Prostate gland (tissue), 2 donors: ENCODE results near the gene NEURL1.

Experiments
- POLR2A ChIP-seq: fragments of 450-650 bp; IDR thresholded peaks from one replicate; pipeline ENCODE4 v1.6.1; 2016; ENCODE audit warnings: antibody characterized with exemption, mild to moderate bottlenecking
- TF ChIP-seq, protein P1 (sequence below), 4 experiments: fragments of 200-600 bp in 2 of 4; fragments of 450-650 bp in 2 of 4; sonication (generic) in 2 of 4; IDR thresholded peaks; 1 replicate in 3 of 4; 2 replicates in 1 of 4; pipeline ENCODE4 v1.5.1; 2016 to 2019; ENCODE audit warnings: antibody characterized with exemption in 4 of 4, mild to moderate bottlenecking in 2 of 4, moderate library complexity in 2 of 4

DNA sequence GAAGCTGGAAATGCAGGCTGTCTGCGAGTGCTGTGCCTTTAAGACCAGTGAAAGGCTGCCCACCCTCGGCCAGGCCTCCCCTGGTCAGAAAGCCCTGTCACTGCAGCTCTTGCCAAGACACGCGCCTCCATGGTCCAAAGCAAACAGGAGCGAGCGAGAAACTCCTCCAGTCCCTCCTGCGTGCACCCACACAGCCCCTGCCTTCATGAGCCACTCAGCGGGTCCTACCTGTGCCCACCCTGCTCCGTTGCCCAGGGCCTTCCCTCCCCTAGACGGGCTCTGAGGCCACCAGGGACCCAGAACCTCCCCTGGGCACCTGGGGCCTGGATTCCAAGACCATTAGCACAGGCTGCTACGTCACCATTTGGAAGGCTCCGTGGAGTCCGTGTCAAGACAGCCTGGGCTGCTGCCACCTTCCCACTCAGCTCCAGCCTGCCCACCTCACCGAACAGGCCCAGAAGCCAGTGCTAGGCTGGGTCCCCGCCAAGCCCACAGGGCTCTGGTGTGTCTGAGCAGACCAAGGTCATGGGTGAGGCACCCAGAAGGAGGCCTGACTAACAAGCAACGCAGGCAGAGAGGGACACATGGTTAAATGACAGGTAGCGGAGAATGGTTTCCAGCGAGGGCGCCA, 144.5 kb downstream of the NEURL1 start:
- TF ChIP-seq, protein P1, sequence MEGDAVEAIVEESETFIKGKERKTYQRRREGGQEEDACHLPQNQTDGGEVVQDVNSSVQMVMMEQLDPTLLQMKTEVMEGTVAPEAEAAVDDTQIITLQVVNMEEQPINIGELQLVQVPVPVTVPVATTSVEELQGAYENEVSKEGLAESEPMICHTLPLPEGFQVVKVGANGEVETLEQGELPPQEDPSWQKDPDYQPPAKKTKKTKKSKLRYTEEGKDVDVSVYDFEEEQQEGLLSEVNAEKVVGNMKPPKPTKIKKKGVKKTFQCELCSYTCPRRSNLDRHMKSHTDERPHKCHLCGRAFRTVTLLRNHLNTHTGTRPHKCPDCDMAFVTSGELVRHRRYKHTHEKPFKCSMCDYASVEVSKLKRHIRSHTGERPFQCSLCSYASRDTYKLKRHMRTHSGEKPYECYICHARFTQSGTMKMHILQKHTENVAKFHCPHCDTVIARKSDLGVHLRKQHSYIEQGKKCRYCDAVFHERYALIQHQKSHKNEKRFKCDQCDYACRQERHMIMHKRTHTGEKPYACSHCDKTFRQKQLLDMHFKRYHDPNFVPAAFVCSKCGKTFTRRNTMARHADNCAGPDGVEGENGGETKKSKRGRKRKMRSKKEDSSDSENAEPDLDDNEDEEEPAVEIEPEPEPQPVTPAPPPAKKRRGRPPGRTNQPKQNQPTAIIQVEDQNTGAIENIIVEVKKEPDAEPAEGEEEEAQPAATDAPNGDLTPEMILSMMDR (IDR thresholded peaks at IDR 0.05): no peak
- TF ChIP-seq POLR2A: no peak
